GM18511 (cell line): ENCODE measurements around the gene TRAPPC5.
"Not testable (repeated sequence)": the region's sequence is repeated elsewhere in the genome, so short reads cannot be mapped to it uniquely, and the experiment has no call there.

Source experiments
- ATAC-seq: cut with Tn5 transposase; IDR thresholded peaks from one replicate; pipeline ENCODE4 v1.9.1; 2021; ENCODE audit warnings: mild to moderate bottlenecking, moderate library complexity; ENCODE audit not compliant: unreplicated experiment

Gene TRAPPC5

GRCh38 chr19:7680606-7681339, at the start of gene TRAPPC5:
Gene TRAPPC5, plus strand, starts transcription at chr19:7680833. Its CDS starts 1,421 bp downstream, at chr19:7682254.
- peak; percentile 56 for ATAC-seq

DNA sequence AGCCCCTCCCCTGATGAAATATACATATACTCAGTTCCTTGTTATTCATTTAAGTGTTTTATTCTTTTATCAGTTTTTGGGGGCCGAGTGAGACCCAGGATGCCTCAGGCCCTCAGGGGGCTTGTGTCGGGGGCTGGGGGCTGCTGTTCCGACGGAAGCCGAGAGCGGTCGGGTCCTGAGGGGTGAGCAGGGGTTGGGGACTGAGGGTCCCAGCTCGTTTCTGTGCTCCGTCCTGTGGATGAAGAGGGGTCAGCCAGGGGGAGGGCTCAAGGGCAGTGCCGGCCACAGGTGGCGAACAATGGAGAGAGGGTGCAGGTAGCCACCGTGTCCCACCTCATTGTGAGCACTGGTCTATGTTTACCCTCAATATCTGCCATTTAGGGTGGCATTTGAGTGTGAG, 49.1 kb upstream of the TRAPPC5 start:
- ATAC-seq, result no peak

GRCh38 chr19:7632340-7633203, 48.1 kb upstream of the TRAPPC5 start:
- no peak for ATAC-seq

DNA sequence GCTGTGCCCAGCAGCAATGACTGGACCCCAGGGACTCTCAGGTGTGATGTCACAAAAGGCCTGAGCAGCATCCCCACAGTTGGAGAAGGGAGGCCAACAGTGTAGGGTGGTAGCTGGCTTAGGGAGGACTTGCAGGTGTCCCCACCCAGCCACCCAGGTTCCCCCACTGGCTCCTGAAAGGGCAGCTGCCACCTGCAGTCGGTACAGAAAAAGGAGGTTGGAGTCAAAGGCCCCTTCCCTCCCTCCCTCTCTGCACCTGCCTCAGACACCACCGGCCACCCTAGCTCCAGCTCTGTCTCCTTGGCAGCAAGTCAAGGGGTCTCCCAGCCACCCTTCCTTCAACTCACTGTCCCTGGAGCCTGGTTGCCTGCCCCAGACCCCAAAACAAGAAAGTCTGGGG, 46.9 kb upstream of the TRAPPC5 start, which contains the start of gene PCP2:
Gene PCP2, minus strand, starts transcription at position 22 of the 400 bp plus-strand sequence. CDS start 262 bp downstream, outside the sequence.
- ATAC-seq, result no peak

DNA sequence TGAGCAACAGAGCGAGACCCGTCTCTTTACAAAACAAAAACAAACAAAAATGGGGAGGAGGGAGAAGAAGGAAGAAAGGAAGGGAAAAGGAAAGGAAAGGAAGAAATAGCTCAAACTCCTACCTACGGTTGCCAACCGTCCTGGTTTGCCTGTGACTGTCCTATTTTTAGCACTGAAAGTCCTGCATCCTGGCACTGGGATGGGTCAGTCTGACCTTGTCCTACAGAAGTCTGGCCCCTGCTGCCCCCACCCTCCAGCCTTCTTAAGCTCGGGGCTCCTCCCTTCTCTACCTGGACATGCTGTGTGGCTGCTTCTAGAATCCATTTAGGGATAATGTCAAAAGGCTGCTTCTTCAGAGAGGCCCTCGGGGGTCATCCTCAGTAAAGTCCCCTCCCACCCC, 45.0 kb upstream of the TRAPPC5 start:
- ATAC-seq, result no peak

DNA sequence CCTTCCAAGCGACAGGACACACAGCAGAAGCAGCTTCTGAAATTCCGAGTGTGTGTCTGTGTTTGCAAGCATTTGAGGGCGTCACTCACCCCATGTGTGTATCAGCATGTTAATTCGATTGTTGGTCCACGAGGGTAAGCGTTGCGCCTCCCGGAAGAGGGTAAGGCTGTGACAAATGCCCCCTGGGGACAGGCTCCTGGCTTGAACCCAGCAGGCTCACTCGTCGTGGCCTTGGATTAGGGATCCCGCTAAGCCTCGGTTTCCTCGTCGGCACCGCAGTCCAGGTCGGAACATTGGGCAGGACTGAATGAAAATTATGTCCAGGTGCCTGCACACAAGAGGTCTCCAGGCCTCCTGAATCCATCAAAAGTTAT, 44.3 kb upstream of the TRAPPC5 start:
- ATAC-seq, result no peak

DNA sequence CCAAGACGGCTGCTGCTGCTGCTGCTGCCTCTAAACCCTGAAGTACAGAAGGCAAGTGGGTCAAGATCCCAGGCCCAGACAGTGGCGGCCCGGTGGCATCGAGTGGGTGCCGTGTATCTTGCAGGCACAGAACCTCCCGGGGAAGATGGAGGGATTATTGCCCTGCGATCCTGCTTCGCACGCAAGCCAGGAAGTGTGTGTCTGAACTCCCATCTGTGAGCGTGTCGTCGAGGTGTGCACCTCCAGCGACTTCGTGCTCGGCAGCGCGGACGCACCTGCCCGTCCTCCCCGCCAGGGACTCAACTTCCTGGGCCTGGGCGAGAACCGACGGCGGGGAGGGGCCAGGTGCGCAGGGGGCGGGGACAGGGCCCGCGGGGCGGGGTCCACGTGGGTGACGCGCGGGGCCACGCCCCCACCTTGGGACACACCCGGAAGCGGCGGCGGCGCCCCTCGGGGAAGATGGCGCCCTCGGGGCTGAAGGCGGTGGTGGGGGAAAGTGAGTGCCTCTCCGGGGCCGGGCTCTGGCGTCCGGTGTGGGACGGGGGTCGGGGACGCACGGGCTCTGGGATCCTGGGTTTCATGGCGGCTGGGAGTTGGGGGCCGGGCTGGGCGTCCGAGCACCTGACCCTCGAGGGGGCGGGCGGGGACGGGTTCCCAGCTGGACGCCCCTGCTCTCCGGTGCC, 43.8 kb upstream of the TRAPPC5 start, which contains the start of gene STXBP2:
Gene STXBP2, plus strand, starts transcription at position 420 of the 683 bp plus-strand sequence. Its CDS starts 40 bp downstream, at position 460.
- peak; percentile 77 for ATAC-seq

- ATAC-seq, result peak; percentile 6
These were observed 43.0 kb upstream of the TRAPPC5 start for GRCh38 chr19:7637374-7638256.

DNA sequence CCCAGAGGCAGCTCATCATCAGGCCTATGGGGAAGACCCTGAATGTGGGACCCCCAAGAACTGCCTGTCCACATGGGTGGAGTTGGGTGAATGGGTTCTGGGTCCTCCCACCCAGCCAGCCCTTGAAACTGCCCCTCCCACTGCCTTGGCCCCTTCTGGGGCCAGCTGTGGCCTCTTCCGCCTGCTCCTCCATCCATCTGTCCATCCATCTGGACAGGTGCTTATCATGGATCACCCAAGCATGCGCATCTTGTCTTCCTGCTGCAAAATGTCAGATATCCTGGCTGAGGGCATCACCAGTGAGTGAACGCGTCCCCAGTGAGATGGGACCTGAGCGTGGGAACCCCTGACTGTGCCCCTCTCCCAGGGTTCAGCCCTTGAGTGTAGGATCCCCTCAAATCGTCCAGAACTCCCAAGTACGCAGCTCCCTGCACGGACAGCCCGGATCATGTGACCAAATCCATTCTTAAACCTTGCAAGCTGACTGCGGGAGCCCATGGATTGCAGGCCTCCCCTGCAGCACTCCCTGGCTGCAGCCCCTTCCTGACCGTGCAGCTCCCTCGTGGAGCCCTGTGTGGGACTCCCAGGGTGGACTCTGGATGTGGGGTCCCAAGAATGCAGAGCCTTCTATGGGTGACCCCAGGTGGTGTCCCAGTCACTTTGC, 41.7 kb upstream of the TRAPPC5 start:
- no peak for ATAC-seq

- no peak for ATAC-seq
These were observed 40.7 kb upstream of the TRAPPC5 start for GRCh38 chr19:7639863-7640348.

DNA sequence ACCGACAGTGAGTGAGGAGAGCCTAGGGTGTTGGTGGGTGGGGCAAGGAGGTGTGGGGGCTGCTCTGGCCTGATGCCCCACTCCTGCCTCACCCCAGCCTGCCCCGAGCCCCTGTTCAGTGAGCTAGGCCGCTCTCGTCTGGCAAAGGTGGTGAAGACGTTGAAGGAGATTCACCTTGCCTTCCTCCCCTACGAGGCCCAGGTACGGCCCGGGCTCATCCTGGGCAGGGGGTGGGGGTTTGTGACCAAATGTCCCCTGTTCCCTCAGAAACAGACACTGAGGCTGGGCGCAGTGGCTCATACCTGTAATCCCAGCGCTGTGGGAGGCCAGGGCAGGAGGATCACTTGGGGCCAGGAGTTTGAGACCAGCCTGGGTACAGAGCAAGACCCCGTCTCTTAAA, 39.8 kb upstream of the TRAPPC5 start:
- no peak for ATAC-seq

GRCh38 chr19:7641290-7642276, 39.0 kb upstream of the TRAPPC5 start:
- ATAC-seq, result no peak

DNA sequence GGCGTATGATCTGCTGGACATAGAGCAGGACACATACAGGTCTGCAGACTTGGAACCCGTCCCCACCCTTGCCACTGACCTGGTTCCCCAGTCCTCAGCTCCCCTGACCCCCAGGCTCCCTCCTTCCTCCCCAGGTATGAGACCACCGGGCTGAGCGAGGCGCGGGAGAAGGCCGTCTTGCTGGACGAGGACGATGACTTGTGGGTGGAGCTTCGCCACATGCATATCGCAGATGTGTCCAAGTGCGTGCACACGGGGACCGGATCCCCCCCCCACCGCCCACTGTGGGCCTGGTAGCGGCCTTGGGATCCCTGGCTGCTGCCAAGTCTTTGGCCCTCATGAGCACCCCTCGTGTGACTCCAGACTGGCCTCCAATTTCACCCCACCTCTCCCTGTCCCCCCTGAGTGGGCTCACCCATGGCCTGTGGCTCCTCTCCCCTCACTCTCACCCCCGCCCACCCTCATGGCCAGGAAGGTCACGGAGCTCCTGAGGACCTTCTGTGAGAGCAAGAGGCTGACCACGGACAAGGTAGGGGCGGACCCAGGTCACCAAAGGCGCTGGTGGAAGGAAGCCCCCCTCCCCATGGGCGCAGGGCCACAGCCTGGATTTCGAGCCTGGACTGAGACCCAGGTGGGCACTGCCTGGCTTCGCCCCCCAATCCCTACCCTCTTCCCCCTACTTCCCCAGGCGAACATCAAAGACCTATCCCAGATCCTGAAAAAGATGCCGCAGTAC, 38.2 kb upstream of the TRAPPC5 start:
- ATAC-seq, result no peak

DNA sequence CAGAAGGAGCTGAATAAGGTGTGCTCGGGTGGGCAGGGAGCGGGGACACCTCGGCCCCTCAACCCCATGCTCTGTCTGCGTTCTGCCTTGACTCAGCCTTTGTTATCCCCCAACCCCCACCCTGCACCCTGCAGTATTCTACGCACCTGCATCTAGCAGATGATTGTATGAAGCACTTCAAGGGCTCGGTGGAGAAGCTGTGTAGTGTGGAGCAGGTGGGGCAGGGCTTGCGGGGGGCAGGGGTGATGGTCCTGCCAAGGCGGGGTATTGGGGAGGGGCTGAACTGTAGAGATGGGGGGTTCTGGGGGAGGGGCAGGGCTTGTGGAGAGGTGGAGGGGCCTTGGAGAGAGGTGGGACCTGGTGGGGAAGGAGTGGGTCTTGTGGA, 37.6 kb upstream of the TRAPPC5 start:
- no peak for ATAC-seq

- ATAC-seq, result not testable (repeated sequence)
These were observed 36.7 kb upstream of the TRAPPC5 start for GRCh38 chr19:7643629-7644549.

DNA sequence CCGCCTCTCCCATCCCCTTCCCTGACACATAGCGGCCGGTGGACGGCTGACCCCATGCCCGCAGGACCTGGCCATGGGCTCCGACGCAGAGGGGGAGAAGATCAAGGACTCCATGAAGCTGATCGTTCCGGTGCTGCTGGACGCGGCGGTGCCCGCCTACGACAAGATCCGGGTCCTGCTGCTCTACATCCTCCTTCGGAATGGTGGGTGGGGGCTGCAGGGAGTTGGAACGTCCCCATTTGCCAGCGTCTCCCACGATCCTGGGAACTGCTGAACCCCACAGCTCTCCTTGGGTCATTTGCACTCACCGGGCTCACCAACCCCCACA, 36.1 kb upstream of the TRAPPC5 start:
- ATAC-seq, result no peak

DNA sequence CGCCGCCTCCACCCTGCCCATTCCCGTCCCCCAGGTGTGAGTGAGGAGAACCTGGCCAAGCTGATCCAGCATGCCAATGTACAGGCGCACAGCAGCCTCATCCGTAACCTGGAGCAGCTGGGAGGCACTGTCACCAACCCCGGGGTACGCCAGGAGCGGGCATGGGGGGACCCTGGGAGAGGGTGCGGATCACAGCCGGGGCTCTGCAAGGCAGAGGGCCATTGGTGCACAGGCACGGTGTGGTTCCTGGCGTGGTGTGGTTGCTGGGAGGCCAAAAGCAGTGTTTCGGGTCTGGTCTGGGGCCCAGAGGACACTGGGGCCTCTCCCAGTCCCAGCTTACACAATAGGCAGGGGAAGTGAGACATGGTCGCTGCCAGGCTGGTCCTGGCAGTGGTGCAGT, 35.5 kb upstream of the TRAPPC5 start:
- no peak for ATAC-seq
